PFSK-1 (cell line): ENCODE results near the gene PPP3CA.

Source experiments
- FOXP2 ChIP-seq: optimal IDR thresholded peaks from 2 replicates; pipeline ENCODE3; 2011; ENCODE audit warnings: borderline replicate concordance, control low read depth, inconsistent platforms; ENCODE audit not compliant: insufficient read depth; ENCODE audit errors: extremely low read length, extremely low read depth
- POLR2AphosphoS5 ChIP-seq: IDR thresholded peaks from 2 replicates; pipeline ENCODE4 v1.6.1; 2012; ENCODE audit warnings: low read depth, mild to moderate bottlenecking, control low read depth, low read length, moderate library complexity
- SIN3A ChIP-seq: IDR thresholded peaks from 2 replicates; pipeline ENCODE4 v1.6.1; 2012; ENCODE audit warnings: mild to moderate bottlenecking, low read length, moderate library complexity, borderline replicate concordance; ENCODE audit not compliant: insufficient read depth
- TAF1 ChIP-seq: IDR thresholded peaks from 2 replicates; pipeline ENCODE4 v1.6.1; 2012; ENCODE audit warnings: low read length, control low read depth, borderline replicate concordance; ENCODE audit not compliant: insufficient read depth
- TF ChIP-seq, protein P1 (sequence below), 2 experiments: IDR thresholded peaks; 2 replicates each; pipeline versions ENCODE4 v1.6.1 to v1.8.0; 2011 to 2012; ENCODE audit warnings: low read depth in 2 of 2, low read length in 2 of 2, control low read depth in 1 of 2, inconsistent platforms in 1 of 2, mild to moderate bottlenecking in 1 of 2, moderate library complexity in 1 of 2; ENCODE audit not compliant: insufficient read depth in 1 of 2

The PPP3CA gene

DNA sequence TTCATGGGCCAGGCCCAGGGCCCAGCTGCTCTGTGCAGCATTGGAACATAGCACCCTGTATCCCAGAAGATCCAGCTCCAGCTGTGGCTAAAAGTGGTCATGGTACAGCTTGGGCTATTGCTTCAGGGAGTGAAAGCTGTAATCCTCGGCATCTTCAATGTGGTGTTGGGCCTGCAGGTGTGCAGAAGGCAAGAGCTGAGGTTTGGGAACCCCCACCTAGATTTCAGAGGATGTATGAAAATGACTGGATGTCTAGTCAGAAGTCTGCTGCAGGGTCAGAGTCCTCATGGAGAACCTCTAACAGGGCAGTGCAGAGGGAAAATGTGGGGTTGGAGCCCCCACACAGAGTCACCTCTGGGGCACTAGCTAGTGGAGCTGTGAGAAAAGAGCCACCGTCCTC, 341.7 kb downstream of the PPP3CA start:
- no peak for TF ChIP-seq TAF1
- TF ChIP-seq SIN3A: no peak
- TF ChIP-seq FOXP2: no peak
- TF ChIP-seq, protein P1, sequence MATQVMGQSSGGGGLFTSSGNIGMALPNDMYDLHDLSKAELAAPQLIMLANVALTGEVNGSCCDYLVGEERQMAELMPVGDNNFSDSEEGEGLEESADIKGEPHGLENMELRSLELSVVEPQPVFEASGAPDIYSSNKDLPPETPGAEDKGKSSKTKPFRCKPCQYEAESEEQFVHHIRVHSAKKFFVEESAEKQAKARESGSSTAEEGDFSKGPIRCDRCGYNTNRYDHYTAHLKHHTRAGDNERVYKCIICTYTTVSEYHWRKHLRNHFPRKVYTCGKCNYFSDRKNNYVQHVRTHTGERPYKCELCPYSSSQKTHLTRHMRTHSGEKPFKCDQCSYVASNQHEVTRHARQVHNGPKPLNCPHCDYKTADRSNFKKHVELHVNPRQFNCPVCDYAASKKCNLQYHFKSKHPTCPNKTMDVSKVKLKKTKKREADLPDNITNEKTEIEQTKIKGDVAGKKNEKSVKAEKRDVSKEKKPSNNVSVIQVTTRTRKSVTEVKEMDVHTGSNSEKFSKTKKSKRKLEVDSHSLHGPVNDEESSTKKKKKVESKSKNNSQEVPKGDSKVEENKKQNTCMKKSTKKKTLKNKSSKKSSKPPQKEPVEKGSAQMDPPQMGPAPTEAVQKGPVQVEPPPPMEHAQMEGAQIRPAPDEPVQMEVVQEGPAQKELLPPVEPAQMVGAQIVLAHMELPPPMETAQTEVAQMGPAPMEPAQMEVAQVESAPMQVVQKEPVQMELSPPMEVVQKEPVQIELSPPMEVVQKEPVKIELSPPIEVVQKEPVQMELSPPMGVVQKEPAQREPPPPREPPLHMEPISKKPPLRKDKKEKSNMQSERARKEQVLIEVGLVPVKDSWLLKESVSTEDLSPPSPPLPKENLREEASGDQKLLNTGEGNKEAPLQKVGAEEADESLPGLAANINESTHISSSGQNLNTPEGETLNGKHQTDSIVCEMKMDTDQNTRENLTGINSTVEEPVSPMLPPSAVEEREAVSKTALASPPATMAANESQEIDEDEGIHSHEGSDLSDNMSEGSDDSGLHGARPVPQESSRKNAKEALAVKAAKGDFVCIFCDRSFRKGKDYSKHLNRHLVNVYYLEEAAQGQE (IDR thresholded peaks at IDR 0.05; ENCODE audit: insufficient read depth in 1 of 2, low read depth in 2 of 2, low read length in 2 of 2): no peak
- no peak for TF ChIP-seq POLR2AphosphoS5

DNA sequence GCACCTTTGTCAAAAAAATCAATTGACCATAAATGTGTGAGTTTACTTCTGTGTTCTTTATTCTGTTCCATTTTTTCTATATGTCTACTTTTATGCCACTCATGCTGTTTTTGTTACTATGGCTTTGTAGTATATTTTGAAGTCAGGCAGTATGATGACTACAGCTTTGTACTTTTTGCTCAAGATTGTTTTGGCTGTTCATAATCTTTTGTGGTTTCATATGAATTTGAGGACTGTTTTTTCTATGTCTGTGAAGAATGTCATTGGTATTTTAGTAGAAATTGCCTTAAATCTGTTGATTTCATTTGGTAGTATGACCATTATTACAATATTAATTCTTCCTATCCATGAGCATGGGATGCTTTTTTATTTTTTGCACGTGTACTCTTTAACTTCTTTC, 346.8 kb downstream of the PPP3CA start:
- no peak for TF ChIP-seq POLR2AphosphoS5
- no peak for TF ChIP-seq SIN3A
- TF ChIP-seq TAF1: no peak
- TF ChIP-seq, protein P1 (IDR thresholded peaks at IDR 0.05; ENCODE audit: insufficient read depth in 1 of 2, low read depth in 2 of 2, low read length in 2 of 2): no peak
- TF ChIP-seq FOXP2: no peak

DNA sequence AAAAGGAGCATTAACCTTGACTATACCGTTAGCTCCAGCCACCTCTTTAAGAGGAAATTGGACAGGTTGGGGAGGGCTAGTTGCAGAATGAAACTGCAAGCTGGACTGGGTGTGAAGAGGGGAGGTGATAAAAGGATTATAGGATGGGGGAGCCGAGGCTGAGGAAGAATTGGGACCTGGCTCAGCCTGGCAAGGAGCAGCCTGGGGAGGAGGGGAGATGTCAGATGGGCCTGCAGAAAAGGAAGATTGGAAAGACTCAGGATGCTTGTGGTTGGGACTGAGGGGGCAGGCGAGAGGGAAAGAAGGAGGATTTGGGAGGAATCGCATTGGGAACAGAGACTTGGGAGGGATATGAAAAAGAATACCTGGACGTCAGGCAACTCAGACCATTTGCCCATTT, 351.7 kb downstream of the PPP3CA start:
- no peak for TF ChIP-seq FOXP2
- no peak for TF ChIP-seq TAF1
- TF ChIP-seq POLR2AphosphoS5: no peak
- TF ChIP-seq, protein P1 (IDR thresholded peaks at IDR 0.05; ENCODE audit: insufficient read depth in 1 of 2, low read depth in 2 of 2, low read length in 2 of 2): no peak
- no peak for TF ChIP-seq SIN3A

DNA sequence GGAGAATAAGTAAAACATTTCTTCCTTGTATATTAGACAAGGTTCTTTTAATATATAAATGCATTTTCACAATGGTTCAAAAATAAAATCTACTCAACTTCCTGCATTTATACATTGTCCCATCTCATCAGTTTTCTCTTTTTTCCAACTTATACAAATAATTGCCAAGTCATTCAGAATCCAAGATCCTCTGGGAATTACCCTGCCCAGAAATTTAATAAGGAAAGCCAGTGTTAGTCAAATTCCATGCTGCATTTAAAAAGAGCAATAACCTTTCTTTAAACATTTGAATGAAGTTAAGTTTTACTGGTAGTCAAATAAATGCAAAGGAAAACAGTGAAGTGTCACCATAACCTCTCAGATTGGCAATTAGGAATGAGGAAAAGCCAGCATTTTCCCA, 357.9 kb downstream of the PPP3CA start:
- TF ChIP-seq FOXP2 (no peak), SIN3A (no peak), TAF1 (no peak), POLR2AphosphoS5 (no peak)
- TF ChIP-seq, protein P1 (IDR thresholded peaks at IDR 0.05; ENCODE audit: insufficient read depth in 1 of 2, low read depth in 2 of 2, low read length in 2 of 2): no peak

DNA sequence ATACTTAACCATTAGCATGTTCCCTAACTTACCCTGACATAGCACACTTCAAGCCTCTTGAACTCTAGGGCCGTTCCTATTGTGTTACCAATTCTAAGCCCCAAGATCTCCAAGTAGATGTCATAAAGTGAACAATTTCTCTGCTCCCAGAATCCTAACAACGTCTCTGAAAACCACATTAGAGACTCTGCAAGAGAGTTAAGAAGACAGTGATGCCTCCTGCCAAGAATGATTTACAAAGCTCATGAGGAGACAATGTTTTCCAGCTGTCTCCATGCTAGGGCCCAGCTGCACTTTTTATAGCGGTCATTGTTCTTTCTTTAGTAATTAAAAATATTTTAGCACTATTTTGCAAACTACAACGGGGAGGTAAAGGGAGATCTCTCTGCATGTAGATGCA, 358.4 kb downstream of the PPP3CA start:
- TF ChIP-seq TAF1: no peak
